IMR-90 (cell line): Measurements from ENCODE around the gene LIN52. TPM values are rescaled to one million over a fixed set of nuclear protein-coding genes. Genes with fewer than 3 reads are reported as not detected.

Source experiments
- ATAC-seq: fragments of 200-7000 bp; cut with Tn5 transposase; 2 replicates; pipeline ENCODE4 v1.9.1; 2020; ENCODE audit warnings: low read depth, mild to moderate bottlenecking, moderate library complexity
- BruUV-seq: library from RNA; stranded (reverse); fragments of 400-500 nt; replicated peaks from 2 replicates; lab custom pipeline; 2021; lab: Mats Ljungman, UMichigan
- CTCF ChIA-PET: fragments of 300-600 bp; formaldehyde crosslinking; extraction: SDS; loops from one replicate; lab custom pipeline; 2021; ENCODE audit warnings: antibody characterized with exemption; lab: Yijun Ruan, JAX
- POLR2A ChIA-PET: fragments of 300-600 bp; sonication (Branson Sonifier 250); formaldehyde crosslinking; loops from one replicate; lab custom pipeline; 2022; ENCODE audit warnings: antibody characterized with exemption; ENCODE audit not compliant: unreplicated experiment; lab: Charles Lee
- DNase-seq: peaks from one replicate; pipeline ENCODE4 v3.0.0; 2013
- H2AFZ ChIP-seq: replicated peaks from 2 replicates; pipeline ENCODE3; 2013; ENCODE audit warnings: low read length, mild to moderate bottlenecking; ENCODE audit not compliant: poor library complexity
- H2AK5ac ChIP-seq: 2 replicates; pipeline ENCODE4 v1.6.1; 2013; ENCODE audit warnings: low read depth, low read length, inconsistent platforms
- H2AK9ac ChIP-seq: replicated peaks from 2 replicates; pipeline ENCODE3; 2013; ENCODE audit warnings: mild to moderate bottlenecking, low read depth, low read length, moderate library complexity; ENCODE audit not compliant: poor library complexity
- H2BK120ac ChIP-seq: 2 replicates; pipeline ENCODE4 v1.6.1; 2013; ENCODE audit warnings: low read depth, low read length, inconsistent platforms
- H2BK15ac ChIP-seq: 3 replicates; pipeline ENCODE4 v1.6.1; 2013; ENCODE audit warnings: low read depth, low read length, inconsistent platforms
- H2BK20ac ChIP-seq: 2 replicates; pipeline ENCODE4 v1.6.1; 2013; ENCODE audit warnings: low read depth, mild to moderate bottlenecking, inconsistent platforms, low read length, moderate library complexity
- H2BK5ac ChIP-seq: 2 replicates; pipeline ENCODE4 v1.6.1; 2013; ENCODE audit warnings: mild to moderate bottlenecking, low read depth, low read length, inconsistent platforms; ENCODE audit not compliant: poor library complexity, severe bottlenecking
- H3K14ac ChIP-seq: replicated peaks from 2 replicates; pipeline ENCODE4 v1.6.1; 2013; ENCODE audit warnings: low read depth, low read length, inconsistent platforms
- H3K18ac ChIP-seq: 2 replicates; pipeline ENCODE4 v1.6.1; 2013; ENCODE audit warnings: low read depth, low read length, control low read depth
- H3K23ac ChIP-seq: 2 replicates; pipeline ENCODE4 v1.6.1; 2013; ENCODE audit warnings: low read depth, low read length, inconsistent platforms
- H3K27ac ChIP-seq: 2 replicates; pipeline ENCODE4 v1.5.1; 2013; ENCODE audit warnings: mild to moderate bottlenecking, control low read depth, low read length; ENCODE audit not compliant: insufficient read depth
- H3K27me3 ChIP-seq: 2 replicates; pipeline ENCODE4 v1.6.1; 2013; ENCODE audit warnings: low read length; ENCODE audit not compliant: control insufficient read depth, insufficient read depth
- H3K36me3 ChIP-seq: 2 replicates; pipeline ENCODE4 v1.6.1; 2013; ENCODE audit warnings: low read length, mixed read lengths; ENCODE audit not compliant: control insufficient read depth, insufficient read depth
- H3K4ac ChIP-seq: 2 replicates; pipeline ENCODE4 v1.6.1; 2013; ENCODE audit warnings: low read depth, low read length, inconsistent platforms
- H3K4me1 ChIP-seq: 2 replicates; pipeline ENCODE4 v1.6.1; 2013; ENCODE audit warnings: low read length, mixed read lengths; ENCODE audit not compliant: control insufficient read depth, insufficient read depth
- H3K4me2 ChIP-seq: 2 replicates; pipeline ENCODE4 v1.6.1; 2013; ENCODE audit warnings: low read depth, mild to moderate bottlenecking, control low read depth, low read length, moderate library complexity
- H3K4me3 ChIP-seq: 2 replicates; pipeline ENCODE4 v1.5.1; 2013; ENCODE audit warnings: low read depth, mild to moderate bottlenecking, control low read depth, low read length, moderate library complexity; ENCODE audit not compliant: insufficient read depth
- H3K56ac ChIP-seq: 2 replicates; pipeline ENCODE4 v1.6.1; 2013; ENCODE audit warnings: low read length, inconsistent platforms; ENCODE audit not compliant: insufficient read depth; ENCODE audit errors: extremely low read depth
- H3K79me1 ChIP-seq, 2 experiments: 2 replicates each; pipeline ENCODE4 v1.6.1; 2013; ENCODE audit warnings: low read length in 2 of 2, inconsistent platforms in 1 of 2, low read depth in 1 of 2
- H3K9ac ChIP-seq: 2 replicates; pipeline ENCODE4 v1.6.1; 2013; ENCODE audit warnings: low read depth, low read length, control low read depth
- H3K9me1 ChIP-seq: 2 replicates; pipeline ENCODE4 v1.6.1; 2013; ENCODE audit warnings: low read length, inconsistent platforms; ENCODE audit not compliant: insufficient read depth
- H3K9me3 ChIP-seq: 2 replicates; pipeline ENCODE4 v1.6.1; 2013; ENCODE audit warnings: low read length; ENCODE audit not compliant: control insufficient read depth, insufficient read depth
- H4K20me1 ChIP-seq: 2 replicates; pipeline ENCODE4 v1.6.1; 2013; ENCODE audit warnings: low read length, inconsistent platforms; ENCODE audit not compliant: insufficient read depth
- H4K5ac ChIP-seq: 2 replicates; pipeline ENCODE4 v1.6.1; 2013; ENCODE audit warnings: mild to moderate bottlenecking, low read depth, low read length, control low read depth
- H4K8ac ChIP-seq, 2 experiments: 2 replicates each; pipeline ENCODE4 v1.6.1; 2013; ENCODE audit warnings: low read depth in 2 of 2, low read length in 2 of 2, control low read depth in 1 of 2, inconsistent platforms in 1 of 2
- H4K91ac ChIP-seq: 2 replicates; pipeline ENCODE4 v1.6.1; 2013; ENCODE audit warnings: low read depth, low read length, inconsistent platforms; ENCODE audit not compliant: insufficient read depth
- BHLHE40 ChIP-seq: fragments of 150-350 bp; IDR thresholded peaks from 2 replicates; pipeline ENCODE4 v1.6.1; 2016; ENCODE audit warnings: mild to moderate bottlenecking, low read depth, low read length
- CEBPB ChIP-seq: IDR thresholded peaks from 2 replicates; pipeline ENCODE4 v1.6.1; 2012; ENCODE audit warnings: low read depth, low read length, improper control_type of control experiment
- CHD1 ChIP-seq: IDR thresholded peaks from 2 replicates; pipeline ENCODE4 v1.6.1; 2012; ENCODE audit warnings: low read depth, low read length, improper control_type of control experiment
- ELK1 ChIP-seq: fragments of 150-350 bp; IDR thresholded peaks from 2 replicates; pipeline ENCODE4 v1.6.1; 2016; ENCODE audit warnings: low read depth, mild to moderate bottlenecking, low read length, moderate library complexity, borderline replicate concordance
- FOS ChIP-seq: fragments of 150-350 bp; IDR thresholded peaks from 2 replicates; pipeline ENCODE4 v1.6.1; 2016; ENCODE audit warnings: low read depth, low read length
- MAFK ChIP-seq: IDR thresholded peaks from 2 replicates; pipeline ENCODE4 v1.6.1; 2012; ENCODE audit warnings: low read depth, low read length, improper control_type of control experiment
- MAZ ChIP-seq: IDR thresholded peaks from 2 replicates; pipeline ENCODE4 v1.6.1; 2012; ENCODE audit warnings: low read depth, mild to moderate bottlenecking, low read length, improper control_type of control experiment, moderate library complexity, borderline replicate concordance
- MXI1 ChIP-seq: IDR thresholded peaks from 2 replicates; pipeline ENCODE4 v1.6.1; 2012; ENCODE audit warnings: low read depth, mild to moderate bottlenecking, low read length, moderate library complexity, borderline replicate concordance
- NFE2L2 ChIP-seq: fragments of 150-350 bp; IDR thresholded peaks from 2 replicates; pipeline ENCODE4 v1.6.1; 2016; ENCODE audit warnings: low read depth, mild to moderate bottlenecking, low read length
- POLR2A ChIP-seq: IDR thresholded peaks from 2 replicates; pipeline ENCODE4 v1.6.1; 2012; ENCODE audit warnings: mild to moderate bottlenecking, low read depth, low read length
- RAD21 ChIP-seq: IDR thresholded peaks from 2 replicates; pipeline ENCODE4 v1.6.1; 2012; ENCODE audit warnings: low read length, improper control_type of control experiment
- RCOR1 ChIP-seq: IDR thresholded peaks from 2 replicates; pipeline ENCODE4 v1.6.1; 2012; ENCODE audit warnings: mild to moderate bottlenecking, low read length, improper control_type of control experiment; ENCODE audit not compliant: insufficient replicate concordance
- RFX5 ChIP-seq: IDR thresholded peaks from 2 replicates; pipeline ENCODE4 v1.8.0; 2012; ENCODE audit warnings: low read depth, mild to moderate bottlenecking, low read length, moderate library complexity
- SMC3 ChIP-seq: fragments of 150-350 bp; IDR thresholded peaks from 2 replicates; pipeline ENCODE4 v1.6.1; 2016; ENCODE audit warnings: low read depth, mild to moderate bottlenecking, antibody characterized with exemption, low read length, moderate library complexity
- WGBS, 2 experiments: methylation state at CpG; one replicate each; pipeline versions ENCODE4 v1.1.5 to v1.1.7; 2013; ENCODE audit warnings: missing lambda C conversion rate in 2 of 2; ENCODE audit not compliant: insufficient read length in 1 of 2; ENCODE audit errors: extremely low coverage in 2 of 2; 5-methylcytosine and 5-hydroxymethylcytosine counted together
- dilution Hi-C: fragments of 300-500 bp; cut with HindIII; formaldehyde crosslinking; loops from one replicate; pipeline ENCODE4 v1.14.3; 2018; ENCODE audit warnings: low sequenced_read_pairs; ENCODE audit not compliant: unreplicated experiment
- in situ Hi-C: fragments of 300-500 bp; cut with MboI; formaldehyde crosslinking; loops from 3 replicates; pipeline ENCODE4 v1.14.3; 2019; ENCODE audit warnings: low sequenced_read_pairs, inconsistent platforms, mixed read lengths
- intact Hi-C: fragments of 100-400 bp; cut with micrococcal nuclease; formaldehyde crosslinking; loops from 2 replicates; pipeline ENCODE4 v1.10.0; 2022
- polyA plus RNA-seq, 3 experiments: library from polyadenylated mRNA; depleted of rRNA; stranded (reverse); fragments of >200 nt; gene quantifications; 2 replicates each; pipeline ENCODE4 v1.2.3, GENCODE V29; 2012; ENCODE audit warnings: low replicate concordance in 1 of 3
- total RNA-seq: library from RNA; depleted of rRNA; stranded (reverse); fragments of >200 nt; gene quantifications from 2 replicates; pipeline ENCODE4 v1.2.3, GENCODE V29; 2012
- TF ChIP-seq, protein P1 (sequence below): conservative IDR thresholded peaks from 2 replicates; pipeline ENCODE4 v1.5.1; 2012; ENCODE audit warnings: mild to moderate bottlenecking, low read depth, low read length, improper control_type of control experiment
- TF ChIP-seq, protein P2 (sequence below): fragments of 150-350 bp; IDR thresholded peaks from 2 replicates; pipeline ENCODE4 v1.6.1; 2017; ENCODE audit warnings: mild to moderate bottlenecking, antibody characterized with exemption, low read length, low read depth

Gene LIN52
- total and polyA plus RNA-seq, 2 of the 4 experiments (the other 2 are of a cell fraction): 6.1 to 11.5 TPM

GRCh38 chr14:74140374-74140850 is 55.7 kb downstream of the LIN52 start:
- H2BK120ac ChIP-seq: no peak overlapping the region
- intact Hi-C loops: no loop called here
- no peak for TF ChIP-seq RFX5
- no peak for TF ChIP-seq BHLHE40
- no peak for TF ChIP-seq MXI1
- TF ChIP-seq, protein P1, sequence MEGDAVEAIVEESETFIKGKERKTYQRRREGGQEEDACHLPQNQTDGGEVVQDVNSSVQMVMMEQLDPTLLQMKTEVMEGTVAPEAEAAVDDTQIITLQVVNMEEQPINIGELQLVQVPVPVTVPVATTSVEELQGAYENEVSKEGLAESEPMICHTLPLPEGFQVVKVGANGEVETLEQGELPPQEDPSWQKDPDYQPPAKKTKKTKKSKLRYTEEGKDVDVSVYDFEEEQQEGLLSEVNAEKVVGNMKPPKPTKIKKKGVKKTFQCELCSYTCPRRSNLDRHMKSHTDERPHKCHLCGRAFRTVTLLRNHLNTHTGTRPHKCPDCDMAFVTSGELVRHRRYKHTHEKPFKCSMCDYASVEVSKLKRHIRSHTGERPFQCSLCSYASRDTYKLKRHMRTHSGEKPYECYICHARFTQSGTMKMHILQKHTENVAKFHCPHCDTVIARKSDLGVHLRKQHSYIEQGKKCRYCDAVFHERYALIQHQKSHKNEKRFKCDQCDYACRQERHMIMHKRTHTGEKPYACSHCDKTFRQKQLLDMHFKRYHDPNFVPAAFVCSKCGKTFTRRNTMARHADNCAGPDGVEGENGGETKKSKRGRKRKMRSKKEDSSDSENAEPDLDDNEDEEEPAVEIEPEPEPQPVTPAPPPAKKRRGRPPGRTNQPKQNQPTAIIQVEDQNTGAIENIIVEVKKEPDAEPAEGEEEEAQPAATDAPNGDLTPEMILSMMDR: no peak
- TF ChIP-seq POLR2A: no peak
- no peak for TF ChIP-seq SMC3
- no peak for TF ChIP-seq FOS
- TF ChIP-seq CEBPB: no peak
- no peak for TF ChIP-seq RAD21
- no peak for TF ChIP-seq CHD1
- no peak for TF ChIP-seq MAFK
- no peak for TF ChIP-seq ELK1
- TF ChIP-seq RCOR1: no peak
- no peak for TF ChIP-seq MAZ
- no peak for TF ChIP-seq NFE2L2
- TF ChIP-seq, protein P2, sequence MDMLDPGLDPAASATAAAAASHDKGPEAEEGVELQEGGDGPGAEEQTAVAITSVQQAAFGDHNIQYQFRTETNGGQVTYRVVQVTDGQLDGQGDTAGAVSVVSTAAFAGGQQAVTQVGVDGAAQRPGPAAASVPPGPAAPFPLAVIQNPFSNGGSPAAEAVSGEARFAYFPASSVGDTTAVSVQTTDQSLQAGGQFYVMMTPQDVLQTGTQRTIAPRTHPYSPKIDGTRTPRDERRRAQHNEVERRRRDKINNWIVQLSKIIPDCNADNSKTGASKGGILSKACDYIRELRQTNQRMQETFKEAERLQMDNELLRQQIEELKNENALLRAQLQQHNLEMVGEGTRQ: no peak
- no peak overlapping the region for H2AK9ac ChIP-seq
- H2BK5ac ChIP-seq: no peak overlapping the region
- H2BK15ac ChIP-seq: no peak overlapping the region
- no peaks in the 10 kb centered on the region; a peak in 1 of 4 replicates for H3K79me1 ChIP-seq
- no peak overlapping the region for H3K4ac ChIP-seq
- H3K18ac ChIP-seq: no peak overlapping the region
- no peaks in the 10 kb centered on the region for H3K36me3 ChIP-seq
- H4K8ac ChIP-seq: no peak overlapping the region
- ATAC-seq (no peak), DNase-seq (no peak)
- no peaks in the 10 kb centered on the region for H3K4me1 ChIP-seq
- POLR2A ChIA-PET: no interaction called here
- in situ Hi-C loops: no loop called here
- no peak overlapping the region for H2AFZ ChIP-seq
- no peak overlapping the region for H4K5ac ChIP-seq
- CTCF ChIA-PET: no interaction called here
- no peak overlapping the region for H2BK20ac ChIP-seq
- no peak overlapping the region for H2AK5ac ChIP-seq
- H3K27me3 ChIP-seq: no peaks in the 10 kb centered on the region
- H3K9ac ChIP-seq: no peak overlapping the region
- 60% methylated on average over 5 of the region's 8 CpGs; no CpG with 5 or more reads in 1 of the 2 experiments for WGBS, 2 experiments
- H3K56ac ChIP-seq: no peak overlapping the region
- H3K4me3 ChIP-seq: no peak overlapping the region
- no peak overlapping the region for H4K91ac ChIP-seq
- no peak overlapping the region for H3K4me2 ChIP-seq
- no peak overlapping the region for H3K14ac ChIP-seq
- dilution Hi-C loops: no loop called here
- no peak overlapping the region for H3K27ac ChIP-seq
- no peak overlapping the region for H3K23ac ChIP-seq
- H3K9me1 ChIP-seq: no peaks in the 10 kb centered on the region
- no peaks in the 10 kb centered on the region for H4K20me1 ChIP-seq
- no peaks in the 10 kb centered on the region for H3K9me3 ChIP-seq
- no TSS peak for BruUV-seq
